ENCODE data around the gene LMTK3.

- TF ChIP-seq CTCF (IDR thresholded peaks at IDR 0.05) (no peak), EZH2 (IDR thresholded peaks at IDR 0.05) (no peak)
Observed at GRCh38 chr19:48553676-48554384, 42.2 kb upstream of the LMTK3 start.

Measured in neural progenitor cell (in vitro differentiated cells).